Suppressor macrophage treated with lipopolysaccharide for 1 hour (primary cell): Measurements from ENCODE around the gene SLC5A8.
"Not testable (repeated sequence)": the region's sequence is repeated elsewhere in the genome, so short reads cannot be mapped to it uniquely, and the experiment has no call there.

Experiments used
- DNase-seq, 3 donors: peaks; one replicate each; pipeline ENCODE4 v3.0.0-alpha.2; 2020 to 2022

The SLC5A8 gene

DNA sequence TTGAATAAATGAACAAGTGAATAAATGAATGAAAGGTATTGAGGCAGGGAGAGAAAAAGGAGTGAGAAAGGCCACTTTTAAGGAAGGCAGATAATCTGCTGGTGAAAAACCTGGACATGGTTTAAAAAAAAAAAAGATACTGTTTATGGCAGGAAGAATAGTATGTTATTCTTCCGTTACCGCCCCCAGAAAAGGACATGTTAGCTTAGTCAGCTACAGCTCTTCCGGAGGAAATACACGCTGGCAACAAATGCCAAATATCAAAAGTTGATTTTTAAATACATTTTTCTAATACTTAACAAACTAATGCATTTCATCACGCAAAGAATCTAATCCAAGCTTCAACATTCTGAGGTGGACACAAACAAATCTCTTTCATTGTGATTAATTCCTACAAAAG, 43.2 kb downstream of the SLC5A8 start:
- no peak for DNase-seq

DNA sequence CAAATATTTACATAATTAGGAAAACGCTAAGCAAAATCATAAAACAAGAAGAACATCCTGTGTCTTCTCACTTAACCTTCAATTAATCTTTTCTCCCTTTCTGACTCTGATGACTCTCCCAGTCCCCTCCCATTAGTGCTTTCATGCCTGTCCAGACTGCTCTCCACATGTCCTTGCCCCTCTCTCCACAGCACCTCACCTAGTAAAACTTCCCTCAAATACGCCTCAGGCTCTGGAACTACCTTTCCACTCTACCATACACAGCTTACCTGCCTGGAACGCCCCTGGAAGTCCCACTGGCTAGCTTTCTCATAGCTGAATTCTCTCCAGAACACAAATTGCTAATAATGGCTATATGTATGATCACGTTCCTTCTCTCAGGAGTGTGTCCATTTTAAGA, 44.7 kb downstream of the SLC5A8 start:
- no peak for DNase-seq

- DNase-seq, result not testable (repeated sequence)
Measured at GRCh38 chr12:101145777-101146431, 64.1 kb downstream of the SLC5A8 start.

DNA sequence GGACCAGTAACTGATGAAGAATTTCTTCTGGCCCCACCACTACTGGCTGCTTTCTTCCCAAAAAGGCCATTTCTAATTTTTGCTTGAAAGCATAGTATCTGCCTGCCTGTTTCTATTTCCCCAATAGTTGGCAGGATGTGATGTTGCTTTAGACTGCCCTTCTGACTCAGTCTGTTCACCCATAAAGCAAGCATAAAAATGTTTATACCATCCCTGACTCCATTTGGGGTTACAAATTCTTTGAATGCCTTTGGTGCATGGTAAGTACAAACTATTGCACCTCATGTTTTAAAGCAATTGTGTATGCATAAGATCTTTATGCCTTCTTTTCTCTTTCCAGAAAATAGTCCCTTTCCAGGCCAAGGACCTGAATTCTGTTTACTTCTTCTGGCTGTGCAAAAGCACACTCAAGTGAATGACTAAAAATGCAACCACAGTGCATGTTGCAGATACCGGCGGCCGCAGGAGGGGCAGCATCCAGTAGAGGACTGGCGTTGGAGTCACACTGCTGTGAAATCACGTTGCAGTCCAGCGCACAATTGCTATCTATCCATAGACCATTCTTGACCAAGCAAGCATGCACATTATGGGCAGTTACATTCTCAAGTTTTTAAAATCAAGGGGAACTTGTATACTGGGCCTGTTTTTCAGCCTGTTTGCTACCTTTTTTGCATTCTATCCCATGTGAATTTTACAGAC, 82.4 kb downstream of the SLC5A8 start:
- no peak for DNase-seq

GRCh38 chr12:101117842-101118241, 92.2 kb downstream of the SLC5A8 start:
- no peak for DNase-seq

DNA sequence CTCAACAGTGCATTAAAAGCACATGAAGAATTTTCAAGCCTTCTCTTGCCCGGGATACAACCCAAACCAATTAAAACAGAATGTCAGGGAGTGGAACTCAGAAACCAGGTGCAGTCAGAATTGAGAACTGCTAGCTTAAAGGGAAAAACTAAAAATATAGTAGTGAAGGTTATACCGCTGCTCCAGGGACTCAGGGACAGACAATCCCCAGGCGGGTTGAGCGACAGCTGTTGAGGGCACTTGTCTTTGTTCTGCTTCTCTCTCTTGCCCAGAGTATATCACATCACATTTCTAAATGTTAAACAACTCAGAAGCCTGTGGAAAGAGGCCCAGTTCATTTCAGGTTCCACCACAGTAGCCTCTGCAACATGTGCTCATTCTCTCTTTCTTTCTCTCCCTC, 93.1 kb downstream of the SLC5A8 start:
- DNase-seq, result no peak

GRCh38 chr12:101115326-101115725, 94.7 kb downstream of the SLC5A8 start:
- DNase-seq, result no peak

GRCh38 chr12:101111441-101111840, 98.6 kb downstream of the SLC5A8 start:
- no peak for DNase-seq

GRCh38 chr12:101110866-101111265, 99.2 kb downstream of the SLC5A8 start:
- no peak for DNase-seq

DNA sequence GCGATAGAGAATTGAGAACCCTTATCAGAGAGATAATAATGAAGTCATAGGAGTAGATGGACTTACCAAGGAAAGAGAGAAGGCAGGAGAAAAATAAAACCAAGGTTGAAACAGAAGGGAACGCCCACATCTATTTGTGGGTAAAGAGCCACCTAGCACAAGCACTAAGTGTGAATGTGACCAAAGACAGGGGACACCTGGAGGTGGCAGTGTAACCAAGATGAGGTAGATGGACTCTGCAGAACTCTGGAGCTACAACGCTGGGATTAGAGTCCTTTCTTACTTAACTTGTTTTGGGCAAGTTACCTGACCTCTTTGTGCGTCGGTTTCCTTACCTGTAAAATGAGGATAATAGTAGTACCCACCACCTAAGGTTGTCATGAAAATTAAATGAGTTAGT, 101.9 kb downstream of the SLC5A8 start:
- no peak for DNase-seq

- DNase-seq, result no peak
Measured at GRCh38 chr12:101107032-101107763, 102.8 kb downstream of the SLC5A8 start.
